HG02870 (cell line): ENCODE measurements around the gene OR52W1.

Experiments used
- ATAC-seq: cut with Tn5 transposase; IDR thresholded peaks from one replicate; pipeline ENCODE4 v1.9.1; 2021; ENCODE audit warnings: mild to moderate bottlenecking, moderate library complexity; ENCODE audit not compliant: unreplicated experiment

The OR52W1 gene

DNA sequence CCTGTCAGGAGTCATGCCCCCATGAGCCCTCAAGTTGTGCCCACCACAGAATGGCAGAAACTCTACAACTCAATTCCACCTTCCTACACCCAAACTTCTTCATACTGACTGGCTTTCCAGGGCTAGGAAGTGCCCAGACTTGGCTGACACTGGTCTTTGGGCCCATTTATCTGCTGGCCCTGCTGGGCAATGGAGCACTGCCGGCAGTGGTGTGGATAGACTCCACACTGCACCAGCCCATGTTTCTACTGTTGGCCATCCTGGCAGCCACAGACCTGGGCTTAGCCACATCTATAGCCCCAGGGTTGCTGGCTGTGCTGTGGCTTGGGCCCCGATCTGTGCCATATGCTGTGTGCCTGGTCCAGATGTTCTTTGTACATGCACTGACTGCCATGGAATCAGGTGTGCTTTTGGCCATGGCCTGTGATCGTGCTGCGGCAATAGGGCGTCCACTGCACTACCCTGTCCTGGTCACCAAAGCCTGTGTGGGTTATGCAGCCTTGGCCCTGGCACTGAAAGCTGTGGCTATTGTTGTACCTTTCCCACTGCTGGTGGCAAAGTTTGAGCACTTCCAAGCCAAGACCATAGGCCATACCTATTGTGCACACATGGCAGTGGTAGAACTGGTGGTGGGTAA, at the start of gene OR52W1:
OR52W1 (plus strand) TSS at position 51 of the 637 bp plus-strand sequence; CDS start at position 51, 0 bp downstream.
- no peak for ATAC-seq

DNA sequence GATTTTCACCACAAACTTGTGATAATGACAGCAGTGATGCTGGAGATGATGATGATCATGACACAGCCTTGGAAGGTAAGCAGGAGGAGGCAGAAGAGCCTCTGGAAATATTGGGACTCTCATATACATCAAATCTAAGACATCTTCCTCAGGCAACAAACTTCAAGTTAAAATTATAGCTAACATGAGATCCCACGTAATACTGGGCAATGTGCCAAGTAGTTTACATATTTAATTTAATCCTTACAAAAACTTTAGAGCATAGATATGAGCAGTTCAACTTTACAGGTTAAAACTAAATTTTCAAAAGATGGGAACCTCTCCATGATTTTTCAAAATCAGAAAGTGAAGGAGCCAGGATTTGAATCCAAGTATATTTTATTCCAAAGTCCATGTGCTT, 47.9 kb upstream of the OR52W1 start:
- no peak for ATAC-seq

- ATAC-seq, result no peak
These were observed 46.9 kb upstream of the OR52W1 start for GRCh38 chr11:6152126-6152525.

- no peak for ATAC-seq
These were observed 42.2 kb upstream of the OR52W1 start for GRCh38 chr11:6156628-6157359.

DNA sequence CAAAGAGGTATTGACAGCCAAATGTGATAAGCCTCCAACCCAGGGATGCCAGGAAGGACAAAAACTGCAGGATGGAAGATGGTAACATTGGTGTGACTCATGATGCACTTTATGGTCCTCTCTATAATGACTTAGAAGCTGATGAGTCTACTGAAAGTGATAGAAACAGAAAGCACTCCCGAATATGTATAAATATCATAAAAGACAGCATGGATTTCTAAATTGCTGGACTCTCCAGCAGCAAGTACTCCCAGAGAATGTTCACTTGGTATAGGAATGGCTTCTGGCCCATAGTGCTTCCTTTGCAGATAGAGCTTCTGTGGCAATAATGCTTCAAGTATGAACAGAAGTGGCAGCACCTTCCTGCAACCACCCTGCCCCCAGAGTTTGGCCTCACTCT, 28.8 kb upstream of the OR52W1 start, which contains the start of gene OR52B2:
OR52B2 (minus strand) TSS at position 101 of the 400 bp plus-strand sequence; CDS start at position 101, 0 bp downstream.
- no peak for ATAC-seq

DNA sequence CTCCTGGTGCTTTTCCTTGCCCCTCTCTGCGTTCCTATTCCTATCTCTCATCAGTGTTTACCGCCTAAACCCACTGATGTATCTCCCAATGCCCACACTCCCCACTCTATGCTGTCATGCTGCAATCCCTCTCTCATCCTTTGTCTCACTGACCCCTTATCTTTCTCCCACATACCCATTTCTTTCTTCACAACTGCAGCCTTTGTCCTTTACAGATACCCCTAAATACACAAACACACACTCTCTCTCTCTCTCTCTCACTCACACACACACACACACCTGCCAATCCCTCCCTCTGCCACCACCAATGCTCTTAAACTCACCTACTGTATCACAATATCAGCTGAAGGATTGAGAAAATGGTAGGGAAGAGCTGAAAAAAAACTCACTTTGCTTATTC, 23.6 kb upstream of the OR52W1 start:
- no peak for ATAC-seq

DNA sequence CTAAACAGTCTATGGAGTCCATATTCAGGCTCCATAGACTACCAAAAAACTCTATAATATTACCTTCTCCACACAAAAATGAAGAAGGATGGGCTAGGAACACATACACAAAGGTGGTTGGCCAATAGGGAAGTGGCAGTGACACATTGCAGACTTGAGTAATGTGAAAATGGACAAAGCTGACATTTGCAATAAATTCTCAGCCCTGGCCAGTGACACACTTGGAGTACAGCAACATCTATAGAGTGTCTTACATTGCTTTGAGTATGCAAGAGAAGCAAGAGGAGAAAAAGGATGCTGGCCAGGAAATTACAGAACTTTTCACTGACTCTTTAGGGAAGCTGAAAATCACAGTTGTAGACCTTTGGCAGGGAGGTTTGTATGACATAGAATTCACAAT, 7.3 kb upstream of the OR52W1 start:
- no peak for ATAC-seq

DNA sequence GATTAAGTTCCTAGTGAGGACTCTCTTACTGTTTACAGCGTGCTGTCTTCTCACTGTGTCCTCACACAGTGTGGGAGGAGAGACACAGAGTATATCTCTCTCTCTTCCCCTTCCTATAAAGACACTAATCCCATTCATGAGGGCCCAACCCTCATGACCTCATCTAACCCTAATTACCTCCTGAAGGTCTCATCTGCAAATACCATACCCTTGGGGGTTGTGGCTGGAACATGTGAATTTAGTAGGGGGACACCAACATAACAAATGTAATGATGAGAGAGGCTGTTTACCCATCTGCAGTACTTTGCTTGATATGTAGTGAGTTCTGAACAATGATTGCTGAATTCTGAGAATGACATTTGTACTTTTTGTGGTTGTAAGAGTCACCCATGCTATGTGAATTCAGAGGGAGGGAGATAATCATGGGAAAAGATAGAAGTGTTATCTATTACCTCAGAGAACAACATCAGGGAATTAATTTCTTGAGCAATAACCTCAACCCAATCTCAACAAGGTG, 4.9 kb upstream of the OR52W1 start:
- ATAC-seq, result no peak

GRCh38 chr11:6196396-6196795, 2.6 kb upstream of the OR52W1 start:
- ATAC-seq, result peak; percentile 54

- ATAC-seq, result no peak
These were observed 1.4 kb upstream of the OR52W1 start for GRCh38 chr11:6197466-6198200.

- no peak for ATAC-seq
These were observed 2.0 kb downstream of the OR52W1 start for GRCh38 chr11:6200975-6201374.

- no peak for ATAC-seq
These were observed 2.5 kb downstream of the OR52W1 start for GRCh38 chr11:6201481-6201880.

GRCh38 chr11:6202041-6202440, 3.0 kb downstream of the OR52W1 start:
- no peak for ATAC-seq

GRCh38 chr11:6203327-6203726, 4.3 kb downstream of the OR52W1 start:
- ATAC-seq, result no peak

DNA sequence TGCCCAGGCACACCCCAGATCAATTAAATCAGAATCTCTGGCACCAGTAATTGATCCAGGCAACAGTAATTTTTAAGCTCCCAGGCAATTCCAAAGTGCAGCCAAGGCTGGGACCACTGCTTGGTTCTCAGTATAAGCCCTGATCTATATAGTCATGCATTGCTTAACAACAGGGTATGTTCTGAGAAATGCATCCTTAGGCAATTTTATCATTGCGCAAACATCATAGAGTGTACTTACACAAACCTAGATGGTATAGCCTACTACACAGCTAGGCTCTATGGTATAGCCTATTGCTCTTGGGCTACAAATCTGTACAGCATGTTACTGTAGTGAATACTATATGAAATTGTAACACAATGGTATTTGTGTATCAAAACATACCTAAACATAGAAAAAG, 5.7 kb downstream of the OR52W1 start:
- ATAC-seq, result no peak

DNA sequence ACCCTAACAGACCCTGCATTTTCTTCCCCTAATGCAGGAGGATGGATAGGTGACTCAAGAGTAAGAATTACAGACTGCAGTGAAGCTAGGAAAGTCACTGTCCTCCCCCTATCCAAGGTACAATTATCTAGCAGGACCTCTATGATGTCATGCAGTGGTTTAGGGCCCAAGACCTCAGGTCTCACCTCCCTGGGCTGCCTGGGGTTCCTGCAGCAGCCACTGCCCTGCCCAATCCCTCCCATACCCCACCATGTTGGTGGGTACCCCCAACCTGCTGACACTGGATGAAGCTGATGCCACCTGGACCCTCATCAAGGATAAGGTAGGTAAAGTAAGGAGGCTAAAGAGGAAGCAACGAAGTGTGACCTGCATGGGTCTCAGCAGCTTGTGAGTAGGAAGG, 6.3 kb downstream of the OR52W1 start, which contains the start of gene C11orf42:
C11orf42 (plus strand) TSS at position 192 of the 400 bp plus-strand sequence; CDS start at position 251, 59 bp downstream.
- no peak for ATAC-seq

DNA sequence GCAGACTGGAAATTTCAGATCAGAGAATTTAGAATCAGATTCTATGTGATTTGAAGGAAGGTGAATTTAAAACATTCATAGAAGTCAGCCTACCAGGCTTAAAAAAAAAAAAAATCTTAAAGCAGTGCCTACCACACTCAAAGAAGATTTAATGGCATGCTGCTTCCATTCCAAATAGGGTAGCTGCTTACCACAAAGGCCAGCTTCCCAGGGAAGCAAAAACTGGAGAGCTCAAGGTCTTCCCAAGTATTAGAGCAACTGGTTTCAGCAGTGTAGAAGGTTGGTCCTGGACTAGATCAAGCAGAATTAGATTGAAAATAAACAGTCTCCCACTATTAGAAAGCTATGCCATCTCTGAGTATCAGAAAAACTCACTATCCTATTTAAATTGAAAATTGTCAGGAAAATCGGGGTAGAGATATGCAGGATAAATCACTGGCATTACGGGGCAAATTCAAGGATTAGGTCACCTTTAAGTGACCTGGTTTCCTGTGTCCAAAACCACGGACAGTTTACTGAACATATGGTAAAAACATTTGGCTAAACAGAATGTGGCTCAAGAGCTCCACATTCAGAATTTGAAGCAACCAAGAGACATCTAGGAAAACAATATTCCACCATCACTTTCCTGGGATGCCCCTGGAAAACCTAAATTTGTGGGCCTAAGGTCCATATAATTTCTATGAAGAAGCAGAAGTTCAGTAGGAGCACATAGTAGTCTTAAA, 7.6 kb downstream of the OR52W1 start:
- no peak for ATAC-seq

- no peak for ATAC-seq
These were observed 10.8 kb downstream of the OR52W1 start for GRCh38 chr11:6209801-6210200.

- ATAC-seq, result no peak
These were observed 11.4 kb downstream of the OR52W1 start for GRCh38 chr11:6210274-6210955.

- no peak for ATAC-seq
These were observed 15.5 kb downstream of the OR52W1 start for GRCh38 chr11:6214530-6214929.
